Measurements from ENCODE around the gene MCM9.

- TF ChIP-seq CTCF (IDR thresholded peaks at IDR 0.05; ENCODE audit: low read depth, low read length, poor library complexity, severe bottlenecking), result no peak
- no peak for TF ChIP-seq EZH2phosphoT487 (IDR thresholded peaks at IDR 0.05; ENCODE audit: borderline replicate concordance, low read length)
Observed at GRCh38 chr6:118982575-118982911, 47.6 kb upstream of the MCM9 start.
